ENCODE data around the gene KCNK3. TPM values are rescaled to one million over a fixed set of nuclear protein-coding genes. Genes with fewer than 3 reads are reported as not detected.

KCNK3 gene
- total RNA-seq, 1 donor from 2014 or later, result 1.9 TPM

- no peaks in the 10 kb centered on the region for H3K4me1 ChIP-seq (ENCODE audit: insufficient read depth, low read length)
- no peaks in the 10 kb centered on the region for H3K36me3 Mint-ChIP-seq (ENCODE audit: low read depth, unreplicated experiment)
- H3K4me3 Mint-ChIP-seq (ENCODE audit: unreplicated experiment), result no peak overlapping the region
- H3K4me2 ChIP-seq (ENCODE audit: low read length), result no peak overlapping the region
- no peak overlapping the region for H3K27ac Mint-ChIP-seq (ENCODE audit: unreplicated experiment)
- no peak overlapping the region for H3K27ac ChIP-seq (ENCODE audit: low read depth, low read length)
- no peak overlapping the region for H3K4me3 ChIP-seq (ENCODE audit: insufficient read depth, low read depth, low read length)
- H3K9ac ChIP-seq (ENCODE audit: low read length), result no peak overlapping the region
- peaks cover 10% of the 10 kb centered on the region for H3K9me3 Mint-ChIP-seq (ENCODE audit: unreplicated experiment)
- no peaks in the 10 kb centered on the region for H3K36me3 ChIP-seq (ENCODE audit: insufficient read depth, low read length)
- no peak overlapping the region for H2AFZ ChIP-seq (ENCODE audit: low read depth, low read length)
- DNase-seq (ENCODE audit: low read depth) (no peak), FAIRE-seq (no peak)
- peaks cover 27% of the 10 kb centered on the region for H3K27me3 Mint-ChIP-seq (ENCODE audit: low read depth, unreplicated experiment)
- peaks cover 6% of the 10 kb centered on the region for H3K4me1 Mint-ChIP-seq (ENCODE audit: low read depth, unreplicated experiment)
- no peaks in the 10 kb centered on the region for H3K9me3 ChIP-seq (ENCODE audit: insufficient read depth, low read depth, low read length)
- no peaks in the 10 kb centered on the region for H4K20me1 ChIP-seq (ENCODE audit: insufficient read depth, low read length)
- no peaks in the 10 kb centered on the region for H3K79me2 ChIP-seq (ENCODE audit: insufficient read depth, low read length)
- peaks cover 11% of the 10 kb centered on the region for H3K27me3 ChIP-seq (ENCODE audit: insufficient read depth, low read length)
- no peak for TF ChIP-seq EZH2 (IDR thresholded peaks at IDR 0.05; ENCODE audit: insufficient read depth, low read length)
- no peak for TF ChIP-seq CTCF (IDR thresholded peaks at IDR 0.05; ENCODE audit: insufficient read depth, low read depth, low read length)
Measured at GRCh38 chr2:26655611-26656195, 36.8 kb upstream of the KCNK3 start.

GRCh38 chr2:26657265-26657664, 35.3 kb upstream of the KCNK3 start:
- Histone ChIP-seq H2AFZ (ENCODE audit: low read depth, low read length) (no peak overlapping the region), H3K27ac (ENCODE audit: low read depth, low read length) (no peak overlapping the region), H3K27me3 (ENCODE audit: insufficient read depth, low read length) (peaks cover 3% of the 10 kb centered on the region), H3K4me1 (ENCODE audit: insufficient read depth, low read length) (no peaks in the 10 kb centered on the region), H4K20me1 (ENCODE audit: insufficient read depth, low read length) (no peaks in the 10 kb centered on the region), H3K36me3 (ENCODE audit: insufficient read depth, low read length) (no peaks in the 10 kb centered on the region), H3K9ac (ENCODE audit: low read length) (no peak overlapping the region), H3K4me3 (ENCODE audit: insufficient read depth, low read depth, low read length) (no peak overlapping the region), H3K4me2 (ENCODE audit: low read length) (no peak overlapping the region), H3K79me2 (ENCODE audit: insufficient read depth, low read length) (no peaks in the 10 kb centered on the region), H3K9me3 (ENCODE audit: insufficient read depth, low read depth, low read length) (no peaks in the 10 kb centered on the region)
- Mint-ChIP-seq H3K4me1 (ENCODE audit: low read depth, unreplicated experiment) (peaks cover 6% of the 10 kb centered on the region), H3K27me3 (ENCODE audit: low read depth, unreplicated experiment) (peaks cover 15% of the 10 kb centered on the region), H3K4me3 (ENCODE audit: unreplicated experiment) (no peak overlapping the region), H3K9me3 (ENCODE audit: unreplicated experiment) (peaks cover 7% of the 10 kb centered on the region), H3K36me3 (ENCODE audit: low read depth, unreplicated experiment) (no peaks in the 10 kb centered on the region), H3K27ac (ENCODE audit: unreplicated experiment) (no peak overlapping the region)
- FAIRE-seq, result no peak
- TF ChIP-seq CTCF (IDR thresholded peaks at IDR 0.05; ENCODE audit: insufficient read depth, low read depth, low read length) (no peak), EZH2 (IDR thresholded peaks at IDR 0.05; ENCODE audit: insufficient read depth, low read length) (no peak)
- DNase-seq (ENCODE audit: low read depth), result no peak

- no peak for DNase-seq (ENCODE audit: low read depth)
- H3K27ac Mint-ChIP-seq (ENCODE audit: unreplicated experiment), result no peak overlapping the region
Measured at GRCh38 chr2:26658691-26659346, 33.7 kb upstream of the KCNK3 start.

More at GRCh38 chr2:26658691-26659346, 33.7 kb upstream of the KCNK3 start:
- H3K4me3 Mint-ChIP-seq (ENCODE audit: unreplicated experiment), result no peak overlapping the region
- H3K9me3 ChIP-seq (ENCODE audit: insufficient read depth, low read depth, low read length), result no peaks in the 10 kb centered on the region
- no peaks in the 10 kb centered on the region for H3K4me1 ChIP-seq (ENCODE audit: insufficient read depth, low read length)
- no peaks in the 10 kb centered on the region for H3K36me3 ChIP-seq (ENCODE audit: insufficient read depth, low read length)
- no peak overlapping the region for H3K9ac ChIP-seq (ENCODE audit: low read length)
- H3K79me2 ChIP-seq (ENCODE audit: insufficient read depth, low read length), result no peaks in the 10 kb centered on the region
- H3K27me3 Mint-ChIP-seq (ENCODE audit: low read depth, unreplicated experiment), result peaks cover 6% of the 10 kb centered on the region
- no peaks in the 10 kb centered on the region for H3K36me3 Mint-ChIP-seq (ENCODE audit: low read depth, unreplicated experiment)
- peaks cover 6% of the 10 kb centered on the region for H3K4me1 Mint-ChIP-seq (ENCODE audit: low read depth, unreplicated experiment)
- no peak overlapping the region for H2AFZ ChIP-seq (ENCODE audit: low read depth, low read length)
- peaks cover 3% of the 10 kb centered on the region for H3K27me3 ChIP-seq (ENCODE audit: insufficient read depth, low read length)
- H4K20me1 ChIP-seq (ENCODE audit: insufficient read depth, low read length), result no peaks in the 10 kb centered on the region
- H3K4me3 ChIP-seq (ENCODE audit: insufficient read depth, low read depth, low read length), result no peak overlapping the region
- no peak overlapping the region for H3K4me2 ChIP-seq (ENCODE audit: low read length)
- H3K9me3 Mint-ChIP-seq (ENCODE audit: unreplicated experiment), result peaks cover 7% of the 10 kb centered on the region
- no peak for FAIRE-seq
- TF ChIP-seq EZH2 (IDR thresholded peaks at IDR 0.05; ENCODE audit: insufficient read depth, low read length), result no peak
- no peak for TF ChIP-seq CTCF (IDR thresholded peaks at IDR 0.05; ENCODE audit: insufficient read depth, low read depth, low read length)
- no peak overlapping the region for H3K27ac ChIP-seq (ENCODE audit: low read depth, low read length)

Measured in astrocyte (in vitro differentiated cells and primary cell).